ENCODE measurements around the gene DHRS13.

The DHRS13 gene

GRCh38 chr17:28920201-28920600 is 17.3 kb upstream of the DHRS13 start:
- DNase-seq (ENCODE audit: low read depth), result no peak
- no peak for TF ChIP-seq CTCF (IDR thresholded peaks at IDR 0.05; ENCODE audit: insufficient read depth, low read depth, low read length, missing control alignments)
- H3K4me3 ChIP-seq (ENCODE audit: low read length), result no peak overlapping the region

GRCh38 chr17:28918295-28918694 is 15.4 kb upstream of the DHRS13 start:
- no peak overlapping the region for H3K4me3 ChIP-seq (ENCODE audit: low read length)
- DNase-seq (ENCODE audit: low read depth), result no peak
- TF ChIP-seq CTCF (IDR thresholded peaks at IDR 0.05; ENCODE audit: insufficient read depth, low read depth, low read length, missing control alignments), result no peak

- no peak for DNase-seq (ENCODE audit: low read depth)
- TF ChIP-seq CTCF (IDR thresholded peaks at IDR 0.05; ENCODE audit: insufficient read depth, low read depth, low read length, missing control alignments), result no peak
These were observed 14.6 kb upstream of the DHRS13 start for GRCh38 chr17:28917465-28917864.

GRCh38 chr17:28917029-28917428 is 14.2 kb upstream of the DHRS13 start:
- TF ChIP-seq CTCF (IDR thresholded peaks at IDR 0.05; ENCODE audit: insufficient read depth, low read depth, low read length, missing control alignments), result no peak
- no peak overlapping the region for H3K4me3 ChIP-seq (ENCODE audit: low read length)
- DNase-seq (ENCODE audit: low read depth), result no peak

More at GRCh38 chr17:28917465-28917864, 14.6 kb upstream of the DHRS13 start:
- H3K4me3 ChIP-seq (ENCODE audit: low read length), result no peak overlapping the region

- H3K4me3 ChIP-seq (ENCODE audit: low read length), result no peak overlapping the region
- peak; percentile 60 for DNase-seq (ENCODE audit: low read depth)
- peak; percentile 65 for TF ChIP-seq CTCF (IDR thresholded peaks at IDR 0.05; ENCODE audit: insufficient read depth, low read depth, low read length, missing control alignments)
These were observed 13.5 kb upstream of the DHRS13 start for GRCh38 chr17:28916302-28916934.

GRCh38 chr17:28912938-28913333 is 10.1 kb upstream of the DHRS13 start:
- no peak for TF ChIP-seq CTCF (IDR thresholded peaks at IDR 0.05; ENCODE audit: insufficient read depth, low read depth, low read length, missing control alignments)
- no peak for DNase-seq (ENCODE audit: low read depth)
- H3K4me3 ChIP-seq (ENCODE audit: low read length), result no peak overlapping the region

GRCh38 chr17:28912281-28912937 is 9.5 kb upstream of the DHRS13 start:
- H3K4me3 ChIP-seq (ENCODE audit: low read length), result no peak overlapping the region
- TF ChIP-seq CTCF (IDR thresholded peaks at IDR 0.05; ENCODE audit: insufficient read depth, low read depth, low read length, missing control alignments), result no peak
- DNase-seq (ENCODE audit: low read depth), result no peak
